HepG2 (cell line): ENCODE results near the gene MPIG6B. TPM values are rescaled to one million over a fixed set of nuclear protein-coding genes. Genes with fewer than 3 reads are reported as not detected.

ENCODE experiments used
- ATAC-seq: fragments of 200-7000 bp; cut with Tn5 transposase; 3 replicates; pipeline ENCODE4 v1.9.1; 2020; ENCODE audit warnings: mild to moderate bottlenecking, moderate library complexity
- BruUV-seq: library from RNA; stranded (reverse); fragments of 400-500 nt; replicated peaks from 2 replicates; lab custom pipeline; 2021; lab: Mats Ljungman, UMichigan
- CTCF ChIA-PET: fragments of 300-600 bp; formaldehyde crosslinking; extraction: SDS; loops from one replicate; lab custom pipeline; 2021; ENCODE audit warnings: low total read pairs, inconsistent platforms, low intra/inter-chr PET ratio; lab: Yijun Ruan, JAX
- POLR2A ChIA-PET: fragments of 350-600 bp; sonication (Branson Sonifier 250); formaldehyde crosslinking; loops from one replicate; lab custom pipeline; 2020; ENCODE audit warnings: antibody characterized with exemption, inconsistent platforms; lab: Yijun Ruan, JAX
- DNase-seq: peaks from one replicate; pipeline ENCODE4 v3.0.0-alpha.2; 2015; ENCODE audit warnings: low spot score
- FAIRE-seq: peaks from 3 replicates; lab custom pipeline; 2011; peaks lifted over from hg19 to GRCh38; lab: Jason Lieb, UNC
- H2AFZ ChIP-seq: one replicate; pipeline ENCODE4 v1.6.1; 2011; ENCODE audit warnings: low read length, inconsistent platforms
- H3K27ac ChIP-seq: fragments of 300-600 bp; 3 replicates; pipeline ENCODE4 v1.8.0; 2011; ENCODE audit warnings: mixed run types, mild to moderate bottlenecking, mixed read lengths, low read length, inconsistent platforms; ENCODE audit not compliant: insufficient read depth; ENCODE audit errors: extremely low read length
- H3K27me3 ChIP-seq, 2 experiments: fragments of 200-600 bp in 1 of 2; 2 replicates in 1 of 2; 3 replicates in 1 of 2; pipeline versions ENCODE4 v1.6.0 to v1.8.0; 2011; ENCODE audit warnings: low read length in 2 of 2, mild to moderate bottlenecking in 2 of 2, moderate library complexity in 2 of 2, inconsistent platforms in 1 of 2; ENCODE audit not compliant: insufficient read depth in 2 of 2, control insufficient read depth in 1 of 2
- H3K36me3 ChIP-seq, 2 experiments: fragments of 200-600 bp in 1 of 2; replicated peaks in 1 of 2; 2 replicates in 1 of 2; 3 replicates in 1 of 2; pipeline versions ENCODE4 v1.5.1 to v1.8.0; 2011; ENCODE audit warnings: low read length in 2 of 2, inconsistent platforms in 1 of 2; ENCODE audit not compliant: insufficient read depth in 2 of 2, control insufficient read depth in 1 of 2
- H3K4me1 ChIP-seq: 2 replicates; pipeline ENCODE4 v1.5.1; 2012; ENCODE audit warnings: low read length, inconsistent platforms; ENCODE audit not compliant: insufficient read depth
- H3K4me2 ChIP-seq: 2 replicates; pipeline ENCODE4 v1.6.0; 2011; ENCODE audit warnings: low read depth, low read length, inconsistent platforms
- H3K4me3 ChIP-seq, 3 experiments: fragments of 200-600 bp in 1 of 3; sonication (generic), shearing (Covaris generic) in 1 of 3; replicated peaks in 1 of 3; 2 replicates each; pipeline ENCODE4 v1.5.1; 2011 to 2016; ENCODE audit warnings: low read length in 3 of 3, inconsistent platforms in 2 of 3, low read depth in 2 of 3, mild to moderate bottlenecking in 2 of 3, control low read depth in 1 of 3, mixed read lengths in 1 of 3; ENCODE audit not compliant: insufficient read depth in 1 of 3
- H3K79me2 ChIP-seq: one replicate; pipeline ENCODE4 v1.6.1; 2011; ENCODE audit warnings: low read length, inconsistent platforms; ENCODE audit not compliant: insufficient read depth
- H3K9ac ChIP-seq: 2 replicates; pipeline ENCODE4 v1.6.0; 2011; ENCODE audit warnings: mild to moderate bottlenecking, low read depth, low read length, inconsistent platforms; ENCODE audit not compliant: insufficient read depth
- H3K9me3 ChIP-seq: 2 replicates; pipeline ENCODE4 v1.5.1; 2012; ENCODE audit warnings: mild to moderate bottlenecking, low read length
- H4K20me1 ChIP-seq: 2 replicates; pipeline ENCODE4 v1.6.0; 2011; ENCODE audit warnings: inconsistent platforms, mild to moderate bottlenecking, low read length, moderate library complexity; ENCODE audit not compliant: insufficient read depth
- ATM ChIP-seq: fragments of 450-650 bp; IDR thresholded peaks from 2 replicates; pipeline ENCODE4 v1.7.1; 2017; ENCODE audit warnings: mild to moderate bottlenecking, borderline replicate concordance
- EP300 ChIP-seq, 3 experiments: sonication (generic) in 1 of 3; formaldehyde crosslinking in 1 of 3; IDR thresholded peaks; 2 replicates each; pipeline versions ENCODE4 v1.5.1 to v1.6.1; 2011 to 2020; ENCODE audit warnings: low read depth in 2 of 3, low read length in 2 of 3, borderline replicate concordance in 1 of 3, improper control_type of control experiment in 1 of 3, mild to moderate bottlenecking in 1 of 3, missing genetic modification reagents in 1 of 3, moderate library complexity in 1 of 3
- HHEX ChIP-seq: IDR thresholded peaks from 2 replicates; pipeline ENCODE4 v1.6.1; 2016; ENCODE audit warnings: control low read depth
- KDM2A ChIP-seq: sonication (generic); formaldehyde crosslinking; IDR thresholded peaks from 2 replicates; pipeline ENCODE4 v1.4.0; 2020; ENCODE audit warnings: low read depth, missing genetic modification reagents, borderline replicate concordance
- KLF16 ChIP-seq, 2 experiments: sonication (generic) in 1 of 2; formaldehyde crosslinking in 1 of 2; IDR thresholded peaks; 2 replicates each; pipeline versions ENCODE4 v1.6.1 to v1.8.0; 2016 to 2023; ENCODE audit warnings: missing genetic modification reagents in 2 of 2, missing compliant biosample characterization in 1 of 2
- MEF2D ChIP-seq: sonication (generic); formaldehyde crosslinking; IDR thresholded peaks from 2 replicates; pipeline ENCODE4 v1.5.1; 2020; ENCODE audit warnings: mild to moderate bottlenecking, missing genetic modification reagents
- RFXAP ChIP-seq: sonication (generic); formaldehyde crosslinking; IDR thresholded peaks from 2 replicates; pipeline ENCODE4 v1.4.0; 2020; ENCODE audit warnings: missing genetic modification reagents, borderline replicate concordance
- SNAPC4 ChIP-seq: sonication (generic); formaldehyde crosslinking; IDR thresholded peaks from 2 replicates; pipeline ENCODE4 v1.4.0; 2020; ENCODE audit warnings: mild to moderate bottlenecking, missing genetic modification reagents
- TBL1XR1 ChIP-seq: fragments of 150-350 bp; IDR thresholded peaks from 2 replicates; pipeline ENCODE4 v1.6.1; 2014; ENCODE audit warnings: borderline replicate concordance, low read length; ENCODE audit not compliant: partially characterized antibody
- TRIM22 ChIP-seq: fragments of 450-650 bp; IDR thresholded peaks from 2 replicates; pipeline ENCODE4 v1.6.1; 2017
- ZFY ChIP-seq: sonication (generic); formaldehyde crosslinking; IDR thresholded peaks from 2 replicates; pipeline ENCODE4 v1.4.0; 2020; ENCODE audit warnings: missing genetic modification reagents
- ZNF563 ChIP-seq: sonication (generic); formaldehyde crosslinking; IDR thresholded peaks from 2 replicates; pipeline ENCODE4 v1.8.0; 2022; ENCODE audit warnings: mild to moderate bottlenecking, moderate library complexity, missing genetic modification reagents
- ZNF761 ChIP-seq: sonication (generic); formaldehyde crosslinking; conservative IDR thresholded peaks from 2 replicates; pipeline ENCODE4 v1.4.0; 2020; ENCODE audit warnings: mild to moderate bottlenecking, missing genetic modification reagents
- ZNF770 ChIP-seq: sonication (generic); formaldehyde crosslinking; IDR thresholded peaks from 2 replicates; pipeline ENCODE4 v1.5.0; 2020; ENCODE audit warnings: mild to moderate bottlenecking, missing genetic modification reagents
- WGBS: methylation state at CpG from one replicate; pipeline ENCODE4 v1.1.6; 2017; ENCODE audit warnings: low lambda C conversion rate; 5-methylcytosine and 5-hydroxymethylcytosine counted together
- in situ Hi-C: cut with HindIII; loops from 2 replicates; pipeline ENCODE4 v1.10.0; 2017; ENCODE audit warnings: low pct_unique_long_range_greater_than_20kb; ENCODE audit not compliant: extremely low pct_ligation_motif_present
- intact Hi-C: fragments of 100-400 bp; cut with micrococcal nuclease; formaldehyde crosslinking; loops from one replicate; pipeline ENCODE4 v1.10.0; 2022; ENCODE audit not compliant: unreplicated experiment
- polyA plus RNA-seq, 8 experiments: library from polyadenylated mRNA; depleted of rRNA in 3 of 8; stranded (reverse) in 7 of 8; unstranded in 1 of 8; fragments of >200 nt; fragmentation: Illumina TruSeq in 4 of 8; extraction: Trizol in 4 of 8; gene quantifications; 2 replicates each; pipeline versions ENCODE4 v1.2.1 to v1.2.3, GENCODE V29; 2011 to 2016; ENCODE audit warnings: low read depth in 4 of 8, missing spikeins in 1 of 8, mixed read lengths in 1 of 8; ENCODE audit not compliant: insufficient read depth in 1 of 8
- total RNA-seq, 5 experiments: library from RNA; depleted of rRNA; stranded (reverse); fragments of >200 nt; fragmentation: Illumina TruSeq; extraction: Trizol; gene quantifications; 2 replicates each; pipeline ENCODE4 v1.2.3, GENCODE V29; 2016; ENCODE audit warnings: low read depth in 1 of 5

Gene MPIG6B
- total and polyA plus RNA-seq, 2 of the 13 experiments (the other 11 are each of a cell fraction or from before 2014, with no cell fraction given) = not detected

- FAIRE-seq = peak; percentile 94
- in situ Hi-C loops (no loop called here), intact Hi-C loops (loop anchor here (1.0 to 5.0 kb wide), 3 partner anchors 8 to 70 kb away; partner anchors contain the start of genes ABHD16A, DDAH2 and LSM2)
- Histone ChIP-seq H3K4me2 (peak overlapping the region; percentile 98), H3K27me3 (no peaks in the 10 kb centered on the region; a peak in 1 of 5 replicates), H3K9me3 (no peaks in the 10 kb centered on the region), H3K9ac (peak overlapping the region; percentile 98), H3K79me2 (peaks cover 41% of the 10 kb centered on the region), H2AFZ (no peak overlapping the region), H3K36me3 (peaks cover 10 to 27% of the 10 kb centered on the region in 2 experiments), H3K4me3 (peak overlapping the region; percentile 71 to 92 (median 92); a peak in 5 of 6 replicates), H3K4me1 (peaks cover 65% of the 10 kb centered on the region), H3K27ac (peak overlapping the region; percentile 99), H4K20me1 (peaks cover 18% of the 10 kb centered on the region; the same call in 1 of the 2 replicates)
- POLR2A ChIA-PET = interaction anchor here (0.5 to 11.3 kb wide), 54 partner anchors 8 to 1234 kb away, joined by 3 to 279 read pairs (median 10); partner anchors contain the start of genes ABHD16A, APOM, BAG6 and C2
- 1% methylated on average over 7 of the region's 7 CpGs for WGBS
- BruUV-seq = no TSS peak
- peak; percentile 67 for ATAC-seq
- DNase-seq = peak; percentile 99
- CTCF ChIA-PET = no interaction called here
- peak; percentile 67 for TF ChIP-seq HHEX (CRISPR knock-in tag)
- TF ChIP-seq KLF16 (CRISPR knock-in tag; IDR thresholded peaks at IDR 0.05) = peak in 1 of 2 experiments; percentile 56; a peak in 2 of 4 replicates
- TF ChIP-seq ZNF563 (CRISPR knock-in tag) = no peak
- no peak for TF ChIP-seq TRIM22
- peak; percentile 85 for TF ChIP-seq MEF2D (CRISPR knock-in tag)
- TF ChIP-seq ATM = no peak
- peak; percentile 64 for TF ChIP-seq TBL1XR1
- no peak for TF ChIP-seq ZNF761 (CRISPR knock-in tag)
- no peak for TF ChIP-seq KDM2A (CRISPR knock-in tag)
- no peak for TF ChIP-seq SNAPC4 (CRISPR knock-in tag)
- TF ChIP-seq EP300 (IDR thresholded peaks at IDR 0.05; ENCODE audit: low read depth in 2 of 2, low read length in 2 of 2) = peak; percentile 83 to 94; a peak in 3 of 4 replicates
- peak; percentile 90 for TF ChIP-seq EP300 (CRISPR knock-in tag; IDR thresholded peaks at IDR 0.05; ENCODE audit: borderline replicate concordance)
- 0 out of 2 replicates have a peak, but pooled peaks have one; percentile 12 for TF ChIP-seq ZNF770
- TF ChIP-seq ZFY (CRISPR knock-in tag) = no peak
- 0 out of 2 replicates have a peak, but pooled peaks have one; percentile 62 for TF ChIP-seq RFXAP
Observed at GRCh38 chr6:31737315-31737990, 14.3 kb downstream of the MPIG6B start.
